Measurements from ENCODE around the gene PREX1. TPM values are rescaled to one million over a fixed set of nuclear protein-coding genes. Genes with fewer than 3 reads are reported as not detected.

Gene PREX1
- polyA plus RNA-seq, 1 of the 3 experiments (the other 2 are of a cell fraction), result 5.3 TPM

GRCh38 chr20:48843057-48843806 is 15.4 kb upstream of the PREX1 start:
- Histone ChIP-seq H2AFZ (ENCODE audit: low read depth) (no peak overlapping the region), H3F3A (replicated peaks; ENCODE audit: insufficient read depth) (peaks cover 12% of the 10 kb centered on the region), H3K4me1 (ENCODE audit: control insufficient read depth in 1 of 2, insufficient read depth in 2 of 2, low read depth in 1 of 2, low read length in 1 of 2) (peaks cover 11 to 26% of the 10 kb centered on the region in 2 experiments; a peak in 2 of 4 replicates), H3K9ac (no peak overlapping the region), H3K4me2 (no peak overlapping the region), H3K36me3 (replicated peaks in 1 of 2; ENCODE audit: control insufficient read depth in 1 of 2, insufficient read depth in 2 of 2, low read length in 1 of 2) (no peaks in the 10 kb centered on the region), H3K27me3 (ENCODE audit: insufficient read depth) (no peaks in the 10 kb centered on the region), H3K9me3 (no peaks in the 10 kb centered on the region), H3K4me3 (ENCODE audit: low read depth in 2 of 2, low read length in 1 of 2) (no peak overlapping the region), H4K20me1 (ENCODE audit: insufficient read depth) (no peaks in the 10 kb centered on the region), H3K9me2 (no peaks in the 10 kb centered on the region), H3K27ac (ENCODE audit: low read depth in 2 of 2, low read length in 1 of 2) (no peak overlapping the region), H3K79me2 (ENCODE audit: insufficient read depth) (no peaks in the 10 kb centered on the region)
- DNase-seq, result no peak
- CTCF ChIA-PET, result no interaction called here
- TF ChIP-seq USF1 (IDR thresholded peaks at IDR 0.05; ENCODE audit: borderline replicate concordance, low read depth), result peak; percentile 51; the same call in 1 of the 2 replicates
- no peak for TF ChIP-seq MEF2A (IDR thresholded peaks at IDR 0.05; ENCODE audit: borderline replicate concordance, low read depth)
- 91% methylated on average over 6 of the region's 6 CpGs for WGBS (ENCODE audit: low lambda C conversion rate)
- POLR2A ChIA-PET, result no interaction called here

GRCh38 chr20:48841875-48842529 is 14.2 kb upstream of the PREX1 start:
- H3K9ac ChIP-seq, result no peak overlapping the region
- H3K79me2 ChIP-seq (ENCODE audit: insufficient read depth), result no peaks in the 10 kb centered on the region
- no peaks in the 10 kb centered on the region for H3K9me3 ChIP-seq
- peaks cover 8% of the 10 kb centered on the region for H3F3A ChIP-seq (replicated peaks; ENCODE audit: insufficient read depth)
- H3K4me2 ChIP-seq, result peak overlapping the region; percentile 55
- no peaks in the 10 kb centered on the region for H3K36me3 ChIP-seq (replicated peaks in 1 of 2; ENCODE audit: control insufficient read depth in 1 of 2, insufficient read depth in 2 of 2, low read length in 1 of 2)
- CTCF ChIA-PET, result interaction anchor here (2.1 to 2.2 kb wide), 2 partner anchors 14 to 185 kb away, joined by 7 read pairs; partner anchors contain the start of gene PREX1
- POLR2A ChIA-PET, result interaction anchor here (0.9 kb wide), 1 partner anchor 14 kb away, joined by 3 read pairs; the partner anchor contains the start of gene PREX1
- H2AFZ ChIP-seq (ENCODE audit: low read depth), result no peak overlapping the region
- H3K4me3 ChIP-seq (ENCODE audit: low read depth in 2 of 2, low read length in 1 of 2), result no peak overlapping the region
- WGBS (ENCODE audit: low lambda C conversion rate), result 46% methylated on average over 4 of the region's 4 CpGs
- H4K20me1 ChIP-seq (ENCODE audit: insufficient read depth), result no peaks in the 10 kb centered on the region
- peaks cover 8 to 23% of the 10 kb centered on the region in 2 experiments; a peak in 2 of 4 replicates for H3K4me1 ChIP-seq (ENCODE audit: control insufficient read depth in 1 of 2, insufficient read depth in 2 of 2, low read depth in 1 of 2, low read length in 1 of 2)
- DNase-seq, result no peak
- H3K9me2 ChIP-seq, result no peaks in the 10 kb centered on the region
- peak overlapping the region in 1 of 2 experiments; percentile 44; a peak in 2 of 4 replicates for H3K27ac ChIP-seq (ENCODE audit: low read depth in 2 of 2, low read length in 1 of 2)
- H3K27me3 ChIP-seq (ENCODE audit: insufficient read depth), result no peaks in the 10 kb centered on the region
- TF ChIP-seq EZH2phosphoT487 (IDR thresholded peaks at IDR 0.05; ENCODE audit: borderline replicate concordance, low read depth), result no peak
- no peak for TF ChIP-seq IRF3 (IDR thresholded peaks at IDR 0.05; ENCODE audit: low read depth, low read length)
- no peak for TF ChIP-seq GATA2 (CRISPR knock-in tag; IDR thresholded peaks at IDR 0.05)
- TF ChIP-seq USF2 (IDR thresholded peaks at IDR 0.05; ENCODE audit: borderline replicate concordance, low read depth, low read length), result no peak
- peak; percentile 82 for TF ChIP-seq TCF12 (IDR thresholded peaks at IDR 0.05)
- TF ChIP-seq RFX5 (IDR thresholded peaks at IDR 0.05; ENCODE audit: low read length), result no peak
- no peak for TF ChIP-seq CHD2 (IDR thresholded peaks at IDR 0.05; ENCODE audit: low read length, partially characterized antibody)
- TF ChIP-seq RXRA (IDR thresholded peaks at IDR 0.05; ENCODE audit: borderline replicate concordance, low read depth), result peak; percentile 17; the same call in 1 of the 2 replicates
- TF ChIP-seq POLR2AphosphoS5 (IDR thresholded peaks at IDR 0.05; ENCODE audit: low read depth, low read length), result no peak; the same call in 1 of the 2 replicates
- peak; percentile 45; the same call in 1 of the 2 replicates for TF ChIP-seq NFIC (IDR thresholded peaks at IDR 0.05; ENCODE audit: borderline replicate concordance)
- TF ChIP-seq GABPA (IDR thresholded peaks at IDR 0.05; ENCODE audit: low read depth), result 0 out of 2 replicates have a peak, but pooled peaks have one; percentile 12
- TF ChIP-seq EP300 (IDR thresholded peaks at IDR 0.05; ENCODE audit: borderline replicate concordance in 1 of 2, low read depth in 1 of 2, low read length in 1 of 2), result peak in 1 of 2 experiments; percentile 56; a peak in 1 of 4 replicates
- no peak for TF ChIP-seq YY1 (IDR thresholded peaks at IDR 0.05; ENCODE audit: low read depth)
- no peak for TF ChIP-seq ZBTB33 (IDR thresholded peaks at IDR 0.05; ENCODE audit: borderline replicate concordance, low read depth)
- TF ChIP-seq FOSL2 (IDR thresholded peaks at IDR 0.05; ENCODE audit: borderline replicate concordance, low read depth), result peak; percentile 97
- no peak for TF ChIP-seq CTCF (IDR thresholded peaks at IDR 0.05)
- TF ChIP-seq ELF1 (IDR thresholded peaks at IDR 0.05), result no peak
